ENCODE data around the gene CIAO2A.
A peak's percentile ranks its signal among the peaks of the same experiment; 100 is the strongest.
"Not testable (repeated sequence)": the region's sequence is repeated elsewhere in the genome, so short reads cannot be mapped to it uniquely, and the experiment has no call there.

CIAO2A gene

DNA sequence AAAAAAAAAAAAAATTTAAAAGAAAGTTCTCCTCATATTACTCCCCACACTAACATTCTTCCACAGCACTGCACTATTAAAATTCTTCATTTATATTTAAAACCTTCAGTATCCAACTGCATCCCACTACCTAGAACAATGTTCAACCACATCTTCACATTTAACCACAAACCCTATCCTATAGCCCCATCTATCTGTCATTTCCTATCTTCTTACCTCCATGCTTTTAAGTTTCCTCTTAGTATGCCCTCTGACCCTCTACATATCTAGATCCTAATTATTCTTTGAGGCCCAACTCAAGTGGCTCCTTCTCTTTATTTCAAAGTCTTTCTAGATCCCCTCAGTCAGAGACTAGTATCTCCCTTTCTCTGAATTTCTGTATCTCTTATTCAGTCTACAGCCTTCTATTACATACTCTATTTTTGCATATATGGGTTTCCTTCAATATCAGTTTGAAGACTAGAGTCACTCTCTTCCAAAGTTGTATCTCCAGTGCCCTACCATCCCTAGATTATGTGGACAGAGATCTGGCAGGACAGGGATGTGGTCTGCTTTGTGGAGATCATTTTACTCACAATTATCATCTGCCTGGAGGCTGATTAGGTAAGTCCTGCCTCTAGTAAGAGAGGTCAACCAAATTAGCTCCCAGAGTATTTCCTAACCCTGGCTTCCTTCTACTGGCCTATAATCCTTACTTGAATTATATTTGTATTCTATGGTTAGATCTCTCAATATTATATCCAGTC, 1.4 kb downstream of the CIAO2A start:
- peak overlapping the region; percentile 93 for H3K4me3 ChIP-seq (ENCODE audit: low read length)
- TF ChIP-seq, protein P1, sequence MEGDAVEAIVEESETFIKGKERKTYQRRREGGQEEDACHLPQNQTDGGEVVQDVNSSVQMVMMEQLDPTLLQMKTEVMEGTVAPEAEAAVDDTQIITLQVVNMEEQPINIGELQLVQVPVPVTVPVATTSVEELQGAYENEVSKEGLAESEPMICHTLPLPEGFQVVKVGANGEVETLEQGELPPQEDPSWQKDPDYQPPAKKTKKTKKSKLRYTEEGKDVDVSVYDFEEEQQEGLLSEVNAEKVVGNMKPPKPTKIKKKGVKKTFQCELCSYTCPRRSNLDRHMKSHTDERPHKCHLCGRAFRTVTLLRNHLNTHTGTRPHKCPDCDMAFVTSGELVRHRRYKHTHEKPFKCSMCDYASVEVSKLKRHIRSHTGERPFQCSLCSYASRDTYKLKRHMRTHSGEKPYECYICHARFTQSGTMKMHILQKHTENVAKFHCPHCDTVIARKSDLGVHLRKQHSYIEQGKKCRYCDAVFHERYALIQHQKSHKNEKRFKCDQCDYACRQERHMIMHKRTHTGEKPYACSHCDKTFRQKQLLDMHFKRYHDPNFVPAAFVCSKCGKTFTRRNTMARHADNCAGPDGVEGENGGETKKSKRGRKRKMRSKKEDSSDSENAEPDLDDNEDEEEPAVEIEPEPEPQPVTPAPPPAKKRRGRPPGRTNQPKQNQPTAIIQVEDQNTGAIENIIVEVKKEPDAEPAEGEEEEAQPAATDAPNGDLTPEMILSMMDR (conservative IDR thresholded peaks at IDR 0.05; ENCODE audit: low read depth, low read length): no peak
- DNase-seq (ENCODE audit: low read depth): no peak

DNA sequence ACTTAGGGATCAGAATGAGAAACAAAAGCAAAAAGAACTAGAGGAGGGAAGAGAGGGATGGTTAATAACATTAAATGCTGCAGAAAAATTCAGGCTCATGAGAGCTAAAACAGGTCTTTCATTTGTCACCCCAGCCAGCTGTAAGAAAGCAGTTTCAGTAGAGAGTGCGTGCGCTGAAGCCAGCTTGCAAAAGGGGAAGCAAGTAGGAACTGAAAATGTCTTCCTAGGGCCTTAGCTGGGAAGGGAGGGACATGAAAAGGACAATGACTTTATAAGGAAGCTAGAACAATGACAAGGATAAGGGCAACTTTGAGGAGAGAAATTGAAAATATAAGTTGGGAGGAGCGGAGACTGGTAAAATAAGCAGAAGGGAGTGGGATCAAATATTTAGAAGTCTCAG, 3.1 kb downstream of the CIAO2A start:
- DNase-seq (ENCODE audit: low read depth): no peak
- H3K4me3 ChIP-seq (ENCODE audit: low read length): no peak overlapping the region
- TF ChIP-seq, protein P1 (conservative IDR thresholded peaks at IDR 0.05; ENCODE audit: low read depth, low read length): no peak

DNA sequence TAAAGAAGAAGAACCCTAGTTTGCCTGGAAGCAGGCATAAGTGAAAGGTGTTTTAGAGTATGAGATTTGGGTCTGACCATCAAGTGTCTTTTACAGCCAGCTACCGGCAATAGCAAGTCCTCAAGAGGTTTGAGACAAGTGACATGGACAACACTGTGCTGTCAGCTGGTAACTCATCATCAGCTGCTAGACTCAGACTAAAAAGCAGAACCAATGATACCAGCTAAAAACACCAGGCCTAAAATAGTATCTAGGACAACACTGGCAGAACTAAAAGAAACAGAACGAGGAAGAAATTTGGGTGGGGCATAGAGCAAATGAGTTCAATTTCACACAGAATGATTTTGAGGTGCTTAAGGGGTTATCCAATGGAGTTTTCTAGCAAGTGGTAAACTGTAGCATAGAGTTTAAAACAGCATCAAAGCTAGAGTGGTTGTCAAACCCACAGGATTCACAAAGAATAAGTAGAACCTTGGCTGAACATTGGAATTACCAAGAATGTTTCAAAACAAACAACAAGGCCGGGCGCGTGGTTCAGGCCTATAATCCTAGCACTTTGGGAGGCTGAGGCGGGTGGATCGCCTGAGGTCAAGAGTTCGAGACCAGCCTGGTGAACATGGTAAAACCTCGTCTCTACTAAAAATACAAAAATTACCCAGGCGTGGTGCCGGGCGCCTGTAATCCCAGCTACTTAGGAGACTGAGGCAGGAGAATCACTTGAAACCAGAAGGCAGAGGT, 3.9 kb downstream of the CIAO2A start:
- TF ChIP-seq, protein P1 (conservative IDR thresholded peaks at IDR 0.05; ENCODE audit: low read depth, low read length): no peak
- H3K4me3 ChIP-seq (ENCODE audit: low read length): no peak overlapping the region
- DNase-seq (ENCODE audit: low read depth): no peak

DNA sequence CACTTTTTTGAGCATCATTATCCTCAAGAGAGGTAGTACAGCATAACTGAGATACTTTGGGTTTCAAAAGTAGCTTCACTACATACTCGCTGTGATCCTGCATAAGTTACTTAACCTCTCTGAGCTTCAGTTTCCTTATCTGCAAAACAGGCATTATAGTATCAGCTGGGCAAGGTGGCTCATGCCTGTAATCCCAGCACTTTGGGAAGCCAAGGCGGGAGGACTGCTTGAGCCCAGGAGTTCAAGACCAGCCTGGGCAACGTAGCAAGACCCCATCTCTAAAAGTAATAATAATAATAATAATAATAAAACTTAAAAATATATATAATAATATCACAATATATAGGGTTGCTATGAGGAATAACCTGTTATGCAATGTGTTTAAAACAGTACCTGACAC, 10.9 kb downstream of the CIAO2A start:
- H3K4me3 ChIP-seq (ENCODE audit: low read length): no peak overlapping the region
- TF ChIP-seq, protein P1 (conservative IDR thresholded peaks at IDR 0.05; ENCODE audit: low read depth, low read length): no peak
- no peak for DNase-seq (ENCODE audit: low read depth)

DNA sequence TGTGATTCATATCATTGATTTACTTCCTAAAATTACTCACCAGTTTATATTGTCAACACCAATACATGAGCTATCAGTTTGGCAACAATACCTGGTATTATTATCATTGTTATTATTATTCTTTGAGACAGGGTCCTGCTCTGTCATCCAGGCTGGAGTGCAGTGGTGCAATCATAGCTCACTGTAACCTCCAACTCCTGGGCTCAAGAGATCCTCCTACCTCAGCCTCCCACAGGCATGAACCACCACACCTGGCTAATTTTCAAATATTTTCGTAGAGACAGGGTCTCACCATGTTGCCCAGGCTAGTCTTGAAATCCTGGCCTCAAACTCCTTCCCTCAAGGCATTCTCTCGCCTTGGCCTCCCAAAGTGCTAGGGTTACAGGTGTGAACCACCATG, 20.1 kb downstream of the CIAO2A start:
- H3K4me3 ChIP-seq (ENCODE audit: low read length); DNase-seq (ENCODE audit: low read depth): not testable (repeated sequence)

DNA sequence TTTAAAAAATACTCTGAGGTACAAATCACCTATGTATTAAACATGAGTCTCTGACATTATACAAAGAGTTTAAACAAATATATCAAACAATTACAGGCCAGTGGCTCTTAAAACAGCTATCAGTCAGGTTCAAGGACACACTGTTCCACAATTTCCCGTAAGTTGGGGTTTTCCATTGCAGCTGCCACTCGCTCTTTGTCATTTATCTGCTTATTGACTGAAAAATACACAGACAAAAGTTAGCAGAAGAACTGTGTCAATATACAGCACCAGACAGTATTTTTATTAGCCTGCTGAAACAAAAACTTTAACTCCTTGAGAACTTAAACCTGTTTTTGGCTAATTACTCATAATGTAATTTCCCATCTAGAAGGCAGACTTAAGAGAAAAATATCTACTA, 20.8 kb downstream of the CIAO2A start:
- DNase-seq (ENCODE audit: low read depth): no peak
- H3K4me3 ChIP-seq (ENCODE audit: low read length): no peak overlapping the region
- TF ChIP-seq, protein P1 (conservative IDR thresholded peaks at IDR 0.05; ENCODE audit: low read depth, low read length): no peak

DNA sequence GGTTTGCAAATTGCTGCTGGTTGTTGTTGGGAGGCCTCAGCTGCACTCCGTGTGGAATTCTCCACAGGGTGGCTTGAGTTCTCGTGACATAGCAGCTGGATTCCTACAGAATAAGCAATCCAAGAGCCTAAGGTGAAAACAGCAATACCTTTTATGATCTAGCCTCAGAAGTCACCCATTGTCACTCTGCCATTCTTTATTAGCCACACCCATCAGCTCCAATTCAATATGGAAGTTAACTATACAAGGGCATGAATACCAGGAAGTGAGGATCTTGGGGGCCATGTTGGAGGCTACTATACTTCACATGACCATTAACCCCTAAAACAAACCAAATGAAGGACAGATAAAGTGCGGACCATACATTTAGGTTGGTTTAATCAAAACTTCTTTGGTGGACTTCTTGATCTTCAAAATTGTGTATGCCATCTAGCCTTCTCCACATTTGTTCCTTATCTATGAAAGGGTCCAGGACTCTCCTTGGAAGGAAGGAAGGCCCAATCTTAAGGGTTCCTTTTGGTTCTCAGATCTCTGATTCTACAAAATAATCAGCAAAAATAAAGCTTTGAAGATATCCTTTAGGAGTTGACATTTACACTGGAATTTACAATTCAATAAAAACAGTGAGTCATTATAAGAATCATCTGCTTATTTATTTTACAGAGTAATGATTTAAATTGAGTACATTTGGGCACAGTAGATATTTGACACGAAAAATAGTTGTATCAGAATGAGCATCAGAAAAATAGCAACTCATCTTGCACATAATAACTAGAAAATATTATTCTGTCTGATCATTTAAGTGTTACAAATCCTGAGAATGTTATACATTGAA, 21.5 kb downstream of the CIAO2A start:
- TF ChIP-seq, protein P1 (conservative IDR thresholded peaks at IDR 0.05; ENCODE audit: low read depth, low read length): no peak

More for the DNA sequence above, 21.5 kb downstream of the CIAO2A start:
- H3K4me3 ChIP-seq (ENCODE audit: low read length): no peak overlapping the region
- DNase-seq (ENCODE audit: low read depth): no peak

All from retinal pigment epithelial cell (primary cell).